Measurements from ENCODE around the gene RUFY3. TPM values are rescaled to one million over a fixed set of nuclear protein-coding genes. Genes with fewer than 3 reads are reported as not detected.
A peak's percentile ranks its signal among the peaks of the same experiment; 100 is the strongest.

The RUFY3 gene
- total RNA-seq, 1 experiment from 2014 or later: 48.0 TPM

- no CpG with 5 or more reads among the region's 5 CpGs for WGBS (ENCODE audit: extremely low coverage, insufficient read length, low lambda C conversion rate)
- Histone ChIP-seq H2BK15ac (ENCODE audit: low read depth, low read length) (no peak overlapping the region), H3K14ac (ENCODE audit: insufficient read depth, low read length) (no peak overlapping the region), H2BK120ac (ENCODE audit: low read depth, low read length, poor library complexity, severe bottlenecking) (no peak overlapping the region), H3K4me1 (ENCODE audit: insufficient read depth, low read length) (no peaks in the 10 kb centered on the region), H2BK5ac (ENCODE audit: insufficient read length, low read length) (no peak overlapping the region), H3K9ac (ENCODE audit: extremely low read depth, insufficient read length, low read length) (no peak overlapping the region), H3K79me2 (ENCODE audit: insufficient read depth, low read length) (no peaks in the 10 kb centered on the region), H3K79me1 (ENCODE audit: insufficient read depth, low read depth, low read length, poor library complexity, severe bottlenecking) (no peaks in the 10 kb centered on the region), H4K20me1 (ENCODE audit: control insufficient read depth, insufficient read depth, insufficient read length) (no peaks in the 10 kb centered on the region), H2AK5ac (ENCODE audit: insufficient read length, low read length) (no peak overlapping the region), H3K56ac (ENCODE audit: insufficient read length, low read depth, low read length) (no peak overlapping the region), H4K5ac (ENCODE audit: insufficient read length, low read depth, low read length) (no peak overlapping the region), H2BK20ac (ENCODE audit: low read depth, low read length, poor library complexity, severe bottlenecking) (no peak overlapping the region), H3K27me3 (ENCODE audit: insufficient read depth, low read length) (no peaks in the 10 kb centered on the region), H3K9me3 (ENCODE audit: control insufficient read depth, low read depth, low read length) (no peaks in the 10 kb centered on the region), H3T11ph (ENCODE audit: low read length) (no peak overlapping the region), H3K23ac (ENCODE audit: insufficient read length, low read depth, low read length) (no peak overlapping the region), H2BK12ac (ENCODE audit: insufficient read length, low read depth, low read length) (no peak overlapping the region), H3K4ac (ENCODE audit: low read depth, low read length) (no peak overlapping the region), H2AFZ (ENCODE audit: low read length) (no peak overlapping the region), H4K8ac (replicated peaks; ENCODE audit: insufficient read length, low read depth, low read length) (no peak overlapping the region), H3K4me2 (ENCODE audit: insufficient read depth, insufficient read length, low read length) (no peak overlapping the region), H3K18ac (ENCODE audit: insufficient read length, low read depth, low read length) (no peak overlapping the region), H3K27ac (ENCODE audit: insufficient read length, low read depth, low read length) (no peak overlapping the region), H4K91ac (ENCODE audit: insufficient read length, low read depth, low read length) (no peak overlapping the region), H3K23me2 (ENCODE audit: insufficient read length, low read depth, low read length, poor library complexity, severe bottlenecking) (no peaks in the 10 kb centered on the region)
- Mint-ChIP-seq H3K9me3 (no peaks in the 10 kb centered on the region), H3K27ac (peak overlapping the region in 1 of 3 experiments; percentile 1; a peak in 1 of 7 replicates), H3K4me3 (no peak overlapping the region), H3K4me1 (no peaks in the 10 kb centered on the region), H3K36me3 (ENCODE audit: insufficient read depth in 1 of 3, low read depth in 3 of 3) (peaks cover 0 to 5% (median 4%) of the 10 kb centered on the region in 3 experiments; a peak in 2 of 7 replicates), H3K27me3 (ENCODE audit: low read depth) (no peaks in the 10 kb centered on the region; the same call in 1 of the 2 replicates)
- TF ChIP-seq, protein P1, sequence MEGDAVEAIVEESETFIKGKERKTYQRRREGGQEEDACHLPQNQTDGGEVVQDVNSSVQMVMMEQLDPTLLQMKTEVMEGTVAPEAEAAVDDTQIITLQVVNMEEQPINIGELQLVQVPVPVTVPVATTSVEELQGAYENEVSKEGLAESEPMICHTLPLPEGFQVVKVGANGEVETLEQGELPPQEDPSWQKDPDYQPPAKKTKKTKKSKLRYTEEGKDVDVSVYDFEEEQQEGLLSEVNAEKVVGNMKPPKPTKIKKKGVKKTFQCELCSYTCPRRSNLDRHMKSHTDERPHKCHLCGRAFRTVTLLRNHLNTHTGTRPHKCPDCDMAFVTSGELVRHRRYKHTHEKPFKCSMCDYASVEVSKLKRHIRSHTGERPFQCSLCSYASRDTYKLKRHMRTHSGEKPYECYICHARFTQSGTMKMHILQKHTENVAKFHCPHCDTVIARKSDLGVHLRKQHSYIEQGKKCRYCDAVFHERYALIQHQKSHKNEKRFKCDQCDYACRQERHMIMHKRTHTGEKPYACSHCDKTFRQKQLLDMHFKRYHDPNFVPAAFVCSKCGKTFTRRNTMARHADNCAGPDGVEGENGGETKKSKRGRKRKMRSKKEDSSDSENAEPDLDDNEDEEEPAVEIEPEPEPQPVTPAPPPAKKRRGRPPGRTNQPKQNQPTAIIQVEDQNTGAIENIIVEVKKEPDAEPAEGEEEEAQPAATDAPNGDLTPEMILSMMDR (conservative IDR thresholded peaks at IDR 0.05): no peak
- DNase-seq: no peak
Observed at GRCh38 chr4:70802928-70803580, 81.3 kb downstream of the RUFY3 start.

All from H9 (cell line).